ENCODE measurements around the gene GAS2L3.

The GAS2L3 gene

DNA sequence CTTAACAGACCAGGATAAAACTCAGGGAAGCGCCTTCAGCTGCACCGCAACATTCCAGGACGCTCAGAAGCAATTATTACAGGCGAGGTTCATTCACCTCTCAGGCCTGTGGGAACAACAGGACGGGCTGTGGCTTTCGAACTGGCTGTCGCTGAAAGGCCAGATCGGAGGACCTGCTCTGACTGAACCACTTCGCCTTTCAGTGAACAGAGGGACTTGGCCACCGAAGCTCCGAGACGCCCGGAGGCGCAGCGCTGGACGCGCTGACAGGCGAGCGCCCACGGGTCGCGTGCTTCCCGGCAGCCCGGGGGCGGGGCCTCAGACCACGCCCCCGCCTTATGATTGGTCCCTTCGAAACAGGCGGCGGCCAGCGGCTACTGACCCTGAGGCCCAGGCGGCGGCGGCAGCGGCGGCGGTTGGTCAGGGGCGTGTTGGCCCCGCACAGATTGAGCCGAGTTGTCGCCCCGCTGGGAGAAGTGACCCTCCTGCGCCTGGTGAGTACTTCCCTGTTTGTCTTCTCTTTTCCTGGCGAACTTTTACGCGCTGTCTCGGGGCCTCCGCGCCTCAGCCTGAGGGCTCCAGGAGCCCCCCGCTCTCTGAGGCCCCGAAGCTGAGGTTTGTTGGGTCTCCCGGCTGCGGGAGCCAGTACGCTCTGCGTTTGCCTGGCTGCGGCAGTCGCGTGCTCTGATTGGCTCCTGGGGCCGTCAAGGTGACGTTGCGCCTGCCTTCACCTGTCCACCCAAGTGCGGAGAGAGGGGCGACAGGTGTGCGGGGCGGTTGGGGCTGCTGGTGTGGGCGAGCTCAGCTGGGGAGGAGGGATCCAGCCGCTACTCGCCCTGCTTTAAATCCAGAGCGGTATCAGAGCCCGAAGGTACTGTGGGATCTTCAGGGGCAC lies at the start of gene GAS2L3:
GAS2L3 (plus strand) TSS at position 393 of the 895 bp plus-strand sequence. CDS start 21,221 bp downstream, outside the sequence.
- H3K4me3 ChIP-seq (ENCODE audit: low read depth in 1 of 2, low read length in 2 of 2): peak within 1 kb of the TSS; percentile 80 to 81
- no peaks in the 10 kb centered on the region for H3K9me3 ChIP-seq (ENCODE audit: control insufficient read depth in 1 of 2, low read length in 2 of 2)
- H3K4me1 ChIP-seq (ENCODE audit: control insufficient read depth in 1 of 2, insufficient read depth in 2 of 2, low read length in 2 of 2): peaks cover 0 to 13% of the 10 kb centered on the region in 2 donors
- H3K27me3 ChIP-seq (ENCODE audit: low read depth, low read length): no peaks in the 10 kb centered on the region
- H3K27ac ChIP-seq (ENCODE audit: low read length): peak within 1 kb of the TSS; percentile 74
- no peaks in the 10 kb centered on the region for H3K36me3 ChIP-seq (ENCODE audit: control insufficient read depth in 1 of 2, insufficient read depth in 2 of 2, low read length in 2 of 2)

DNA sequence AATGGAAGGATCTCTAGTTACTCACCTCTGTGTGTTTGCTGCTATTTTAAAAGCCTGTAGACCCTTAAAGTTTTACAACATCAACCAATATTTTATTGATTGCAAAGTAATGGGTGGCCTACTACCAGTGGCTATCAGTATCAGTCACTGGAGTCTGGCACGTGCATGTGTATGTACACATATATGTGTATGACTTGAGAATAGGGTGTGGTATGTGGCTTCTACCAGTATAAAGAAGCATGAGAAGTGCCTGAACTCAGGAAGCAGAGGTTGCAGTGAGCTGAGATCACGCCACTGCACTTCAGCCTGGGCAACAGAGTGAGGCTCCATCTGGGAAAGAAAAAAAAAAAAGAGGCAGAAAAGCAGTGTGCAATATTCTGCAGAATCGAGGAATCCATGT lies 45.5 kb upstream of the GAS2L3 start:
- H3K9me3 ChIP-seq (ENCODE audit: control insufficient read depth in 1 of 2, low read length in 2 of 2): no peaks in the 10 kb centered on the region
- H3K4me3 ChIP-seq (ENCODE audit: low read depth in 1 of 2, low read length in 2 of 2): no peak overlapping the region
- no peaks in the 10 kb centered on the region for H3K36me3 ChIP-seq (ENCODE audit: control insufficient read depth in 1 of 2, insufficient read depth in 2 of 2, low read length in 2 of 2)
- H3K4me1 ChIP-seq (ENCODE audit: control insufficient read depth in 1 of 2, insufficient read depth in 2 of 2, low read length in 2 of 2): no peaks in the 10 kb centered on the region
- H3K27ac ChIP-seq (ENCODE audit: low read length): peak overlapping the region; percentile 9
- no peaks in the 10 kb centered on the region for H3K27me3 ChIP-seq (ENCODE audit: low read depth, low read length)

DNA sequence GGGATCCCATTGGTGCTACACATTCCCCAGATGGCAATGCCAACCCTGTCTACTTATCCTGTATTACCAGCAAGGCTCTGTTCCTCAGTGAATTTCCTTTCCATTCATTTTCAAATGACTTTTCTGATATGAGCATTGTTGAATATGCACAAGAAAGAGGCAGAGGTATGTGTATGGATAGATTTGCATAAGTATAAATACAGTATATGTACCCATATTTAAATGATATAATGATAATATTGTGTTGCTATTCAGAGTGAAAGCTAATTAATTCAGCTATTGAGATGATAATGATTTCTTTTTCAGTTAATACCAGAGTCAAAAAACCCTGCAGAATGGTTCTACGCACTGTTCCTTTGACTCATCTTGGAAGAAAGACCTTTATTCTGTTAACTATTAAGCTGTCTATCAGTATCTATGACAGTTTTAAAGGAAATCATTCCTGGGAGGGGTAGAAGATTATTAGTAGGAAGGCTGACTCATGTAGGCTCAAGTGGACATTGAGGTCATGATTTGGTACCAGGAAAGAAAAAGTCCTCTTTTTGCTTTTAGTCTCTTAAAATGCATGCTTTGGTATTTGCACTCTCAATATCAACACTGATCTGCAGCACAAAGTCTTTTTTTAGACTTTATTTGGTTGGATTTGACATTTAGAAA lies 44.9 kb upstream of the GAS2L3 start:
- H3K36me3 ChIP-seq (ENCODE audit: control insufficient read depth in 1 of 2, insufficient read depth in 2 of 2, low read length in 2 of 2): no peaks in the 10 kb centered on the region
- no peaks in the 10 kb centered on the region for H3K9me3 ChIP-seq (ENCODE audit: control insufficient read depth in 1 of 2, low read length in 2 of 2)
- no peaks in the 10 kb centered on the region for H3K4me1 ChIP-seq (ENCODE audit: control insufficient read depth in 1 of 2, insufficient read depth in 2 of 2, low read length in 2 of 2)
- H3K27ac ChIP-seq (ENCODE audit: low read length): peak overlapping the region; percentile 9
- H3K4me3 ChIP-seq (ENCODE audit: low read depth in 1 of 2, low read length in 2 of 2): no peak overlapping the region
- no peaks in the 10 kb centered on the region for H3K27me3 ChIP-seq (ENCODE audit: low read depth, low read length)

GRCh38 chr12:100529756-100530350 lies 43.6 kb upstream of the GAS2L3 start:
- H3K27me3 ChIP-seq (ENCODE audit: low read depth, low read length): no peaks in the 10 kb centered on the region
- no peaks in the 10 kb centered on the region for H3K9me3 ChIP-seq (ENCODE audit: control insufficient read depth in 1 of 2, low read length in 2 of 2)
- no peaks in the 10 kb centered on the region for H3K4me1 ChIP-seq (ENCODE audit: control insufficient read depth in 1 of 2, insufficient read depth in 2 of 2, low read length in 2 of 2)
- H3K36me3 ChIP-seq (ENCODE audit: control insufficient read depth in 1 of 2, insufficient read depth in 2 of 2, low read length in 2 of 2): no peaks in the 10 kb centered on the region
- no peak overlapping the region for H3K4me3 ChIP-seq (ENCODE audit: low read depth in 1 of 2, low read length in 2 of 2)
- no peak overlapping the region for H3K27ac ChIP-seq (ENCODE audit: low read length)

GRCh38 chr12:100533376-100533775 lies 40.1 kb upstream of the GAS2L3 start:
- Histone ChIP-seq H3K4me3 (ENCODE audit: low read depth in 1 of 2, low read length in 2 of 2) (no peak overlapping the region), H3K27ac (ENCODE audit: low read length) (no peak overlapping the region), H3K27me3 (ENCODE audit: low read depth, low read length) (no peaks in the 10 kb centered on the region), H3K4me1 (ENCODE audit: control insufficient read depth in 1 of 2, insufficient read depth in 2 of 2, low read length in 2 of 2) (no peaks in the 10 kb centered on the region), H3K36me3 (ENCODE audit: control insufficient read depth in 1 of 2, insufficient read depth in 2 of 2, low read length in 2 of 2) (no peaks in the 10 kb centered on the region), H3K9me3 (ENCODE audit: control insufficient read depth in 1 of 2, low read length in 2 of 2) (no peaks in the 10 kb centered on the region)

- Histone ChIP-seq H3K27ac (ENCODE audit: low read length) (no peak overlapping the region), H3K4me3 (ENCODE audit: low read depth in 1 of 2, low read length in 2 of 2) (no peak overlapping the region), H3K4me1 (ENCODE audit: control insufficient read depth in 1 of 2, insufficient read depth in 2 of 2, low read length in 2 of 2) (no peaks in the 10 kb centered on the region), H3K9me3 (ENCODE audit: control insufficient read depth in 1 of 2, low read length in 2 of 2) (no peaks in the 10 kb centered on the region), H3K27me3 (ENCODE audit: low read depth, low read length) (no peaks in the 10 kb centered on the region), H3K36me3 (ENCODE audit: control insufficient read depth in 1 of 2, insufficient read depth in 2 of 2, low read length in 2 of 2) (no peaks in the 10 kb centered on the region)
These were observed 38.8 kb upstream of the GAS2L3 start for GRCh38 chr12:100534625-100535227.

- no peak overlapping the region for H3K4me3 ChIP-seq (ENCODE audit: low read depth in 1 of 2, low read length in 2 of 2)
These were observed 34.3 kb upstream of the GAS2L3 start for GRCh38 chr12:100539202-100539601.

GRCh38 chr12:100544165-100544564 lies 29.3 kb upstream of the GAS2L3 start:
- Histone ChIP-seq H3K27me3 (ENCODE audit: low read depth, low read length) (no peaks in the 10 kb centered on the region), H3K27ac (ENCODE audit: low read length) (no peak overlapping the region), H3K4me1 (ENCODE audit: control insufficient read depth in 1 of 2, insufficient read depth in 2 of 2, low read length in 2 of 2) (no peaks in the 10 kb centered on the region), H3K4me3 (ENCODE audit: low read depth in 1 of 2, low read length in 2 of 2) (no peak overlapping the region), H3K9me3 (ENCODE audit: control insufficient read depth in 1 of 2, low read length in 2 of 2) (no peaks in the 10 kb centered on the region), H3K36me3 (ENCODE audit: control insufficient read depth in 1 of 2, insufficient read depth in 2 of 2, low read length in 2 of 2) (no peaks in the 10 kb centered on the region)

More at GRCh38 chr12:100539202-100539601, 34.3 kb upstream of the GAS2L3 start:
- H3K36me3 ChIP-seq (ENCODE audit: control insufficient read depth in 1 of 2, insufficient read depth in 2 of 2, low read length in 2 of 2): no peaks in the 10 kb centered on the region
- H3K4me1 ChIP-seq (ENCODE audit: control insufficient read depth in 1 of 2, insufficient read depth in 2 of 2, low read length in 2 of 2): no peaks in the 10 kb centered on the region
- H3K27ac ChIP-seq (ENCODE audit: low read length): no peak overlapping the region
- H3K9me3 ChIP-seq (ENCODE audit: control insufficient read depth in 1 of 2, low read length in 2 of 2): no peaks in the 10 kb centered on the region
- no peaks in the 10 kb centered on the region for H3K27me3 ChIP-seq (ENCODE audit: low read depth, low read length)

DNA sequence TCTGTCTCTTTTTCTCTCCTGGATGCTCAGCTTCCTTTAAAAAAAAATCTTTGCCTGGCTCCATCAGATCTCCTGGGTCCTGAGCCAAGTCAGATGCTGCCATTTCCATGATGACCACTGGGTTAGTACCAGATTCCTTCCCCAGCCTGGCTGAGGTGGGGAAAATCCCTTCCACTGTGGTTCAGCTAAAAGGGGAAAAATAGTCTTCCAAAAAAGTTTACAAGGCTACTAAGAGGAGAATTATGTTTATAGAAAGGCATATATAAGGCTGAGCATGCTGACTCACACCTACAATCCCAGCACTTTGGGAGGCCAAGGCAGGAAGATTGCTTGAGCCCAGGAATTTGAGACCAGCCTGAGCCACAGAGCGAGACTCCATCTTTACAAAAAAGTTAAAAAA lies 28.4 kb upstream of the GAS2L3 start:
- H3K9me3 ChIP-seq (ENCODE audit: control insufficient read depth in 1 of 2, low read length in 2 of 2): no peaks in the 10 kb centered on the region
- H3K36me3 ChIP-seq (ENCODE audit: control insufficient read depth in 1 of 2, insufficient read depth in 2 of 2, low read length in 2 of 2): no peaks in the 10 kb centered on the region
- H3K4me1 ChIP-seq (ENCODE audit: control insufficient read depth in 1 of 2, insufficient read depth in 2 of 2, low read length in 2 of 2): no peaks in the 10 kb centered on the region
- H3K27me3 ChIP-seq (ENCODE audit: low read depth, low read length): no peaks in the 10 kb centered on the region
- H3K4me3 ChIP-seq (ENCODE audit: low read depth in 1 of 2, low read length in 2 of 2): no peak overlapping the region
- H3K27ac ChIP-seq (ENCODE audit: low read length): no peak overlapping the region

DNA sequence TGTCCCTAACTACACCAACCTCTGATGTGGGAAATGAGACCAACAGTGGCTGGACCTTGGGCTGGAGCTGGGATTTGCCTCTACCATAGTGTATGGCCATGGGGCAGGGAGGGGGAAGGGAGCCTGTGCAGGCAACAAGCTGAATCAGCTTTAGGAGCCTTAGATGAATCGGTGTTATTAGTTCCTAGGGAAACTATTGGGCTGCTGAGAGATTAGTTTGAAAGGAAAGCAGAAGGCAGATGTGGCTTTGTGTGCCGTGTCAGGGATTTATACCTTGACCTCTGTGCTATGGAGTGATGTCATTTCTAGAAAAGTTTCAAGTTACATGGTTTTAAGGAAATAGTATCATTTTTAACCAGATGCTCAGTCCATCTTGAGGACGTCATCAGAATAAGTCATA lies 19.5 kb upstream of the GAS2L3 start:
- Histone ChIP-seq H3K27me3 (ENCODE audit: low read depth, low read length) (no peaks in the 10 kb centered on the region), H3K9me3 (ENCODE audit: control insufficient read depth in 1 of 2, low read length in 2 of 2) (no peaks in the 10 kb centered on the region), H3K4me1 (ENCODE audit: control insufficient read depth in 1 of 2, insufficient read depth in 2 of 2, low read length in 2 of 2) (peaks cover 0 to 5% of the 10 kb centered on the region in 2 donors), H3K4me3 (ENCODE audit: low read depth in 1 of 2, low read length in 2 of 2) (no peak overlapping the region), H3K36me3 (ENCODE audit: control insufficient read depth in 1 of 2, insufficient read depth in 2 of 2, low read length in 2 of 2) (no peaks in the 10 kb centered on the region), H3K27ac (ENCODE audit: low read length) (no peak overlapping the region)

DNA sequence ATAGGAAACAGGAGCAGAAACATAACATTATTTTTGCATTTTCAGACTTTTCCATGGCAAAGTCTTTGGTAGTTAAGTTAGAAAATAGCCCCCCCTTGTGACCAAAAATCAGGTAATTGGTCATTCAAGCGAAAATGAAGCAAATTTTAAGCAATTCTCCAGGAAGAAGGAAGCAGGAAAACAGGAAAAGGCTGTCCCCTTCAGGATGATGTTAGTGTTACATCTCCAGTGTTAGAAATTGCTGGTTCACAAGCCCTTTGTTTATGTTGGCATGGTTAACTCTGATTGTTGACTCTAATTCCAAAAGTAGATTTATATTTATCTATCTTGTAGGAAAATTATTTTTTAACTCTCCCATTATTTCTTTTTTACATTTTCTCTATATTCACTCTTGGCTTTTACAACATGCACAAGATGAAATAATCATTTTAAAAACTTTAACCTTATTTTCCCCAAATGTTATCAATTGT lies 18.8 kb upstream of the GAS2L3 start:
- no peaks in the 10 kb centered on the region for H3K9me3 ChIP-seq (ENCODE audit: control insufficient read depth in 1 of 2, low read length in 2 of 2)
- no peak overlapping the region for H3K27ac ChIP-seq (ENCODE audit: low read length)
- no peak overlapping the region for H3K4me3 ChIP-seq (ENCODE audit: low read depth in 1 of 2, low read length in 2 of 2)
- H3K36me3 ChIP-seq (ENCODE audit: control insufficient read depth in 1 of 2, insufficient read depth in 2 of 2, low read length in 2 of 2): no peaks in the 10 kb centered on the region
- H3K4me1 ChIP-seq (ENCODE audit: control insufficient read depth in 1 of 2, insufficient read depth in 2 of 2, low read length in 2 of 2): peaks cover 0 to 5% of the 10 kb centered on the region in 2 donors
- H3K27me3 ChIP-seq (ENCODE audit: low read depth, low read length): no peaks in the 10 kb centered on the region
